Loucy (cell line): Measurements from ENCODE around the gene SNAP23.

Source experiments
- CTCF ChIP-seq: fragments of 200-600 bp; sonication (generic); conservative IDR thresholded peaks from 2 replicates; pipeline ENCODE4 v1.5.1; 2014; ENCODE audit warnings: mild to moderate bottlenecking, antibody characterized with exemption, low read length
- EZH2phosphoT487 ChIP-seq: fragments of 200-600 bp; IDR thresholded peaks from 2 replicates; pipeline ENCODE4 v1.6.1; 2018; ENCODE audit warnings: antibody characterized with exemption, mild to moderate bottlenecking, moderate library complexity, borderline replicate concordance

- no peak for TF ChIP-seq CTCF
- TF ChIP-seq EZH2phosphoT487 = no peak
Measured at GRCh38 chr15:42498212-42499068, 3.0 kb downstream of the SNAP23 start.
